Measurements from ENCODE around the gene ZNF525. TPM values are rescaled to one million over a fixed set of nuclear protein-coding genes. Genes with fewer than 3 reads are reported as not detected.
"Not testable (repeated sequence)": the region's sequence is repeated elsewhere in the genome, so short reads cannot be mapped to it uniquely, and the experiment has no call there.

Gene ZNF525
- total RNA-seq, 1 donor from 2014 or later, result 6.4 TPM

DNA sequence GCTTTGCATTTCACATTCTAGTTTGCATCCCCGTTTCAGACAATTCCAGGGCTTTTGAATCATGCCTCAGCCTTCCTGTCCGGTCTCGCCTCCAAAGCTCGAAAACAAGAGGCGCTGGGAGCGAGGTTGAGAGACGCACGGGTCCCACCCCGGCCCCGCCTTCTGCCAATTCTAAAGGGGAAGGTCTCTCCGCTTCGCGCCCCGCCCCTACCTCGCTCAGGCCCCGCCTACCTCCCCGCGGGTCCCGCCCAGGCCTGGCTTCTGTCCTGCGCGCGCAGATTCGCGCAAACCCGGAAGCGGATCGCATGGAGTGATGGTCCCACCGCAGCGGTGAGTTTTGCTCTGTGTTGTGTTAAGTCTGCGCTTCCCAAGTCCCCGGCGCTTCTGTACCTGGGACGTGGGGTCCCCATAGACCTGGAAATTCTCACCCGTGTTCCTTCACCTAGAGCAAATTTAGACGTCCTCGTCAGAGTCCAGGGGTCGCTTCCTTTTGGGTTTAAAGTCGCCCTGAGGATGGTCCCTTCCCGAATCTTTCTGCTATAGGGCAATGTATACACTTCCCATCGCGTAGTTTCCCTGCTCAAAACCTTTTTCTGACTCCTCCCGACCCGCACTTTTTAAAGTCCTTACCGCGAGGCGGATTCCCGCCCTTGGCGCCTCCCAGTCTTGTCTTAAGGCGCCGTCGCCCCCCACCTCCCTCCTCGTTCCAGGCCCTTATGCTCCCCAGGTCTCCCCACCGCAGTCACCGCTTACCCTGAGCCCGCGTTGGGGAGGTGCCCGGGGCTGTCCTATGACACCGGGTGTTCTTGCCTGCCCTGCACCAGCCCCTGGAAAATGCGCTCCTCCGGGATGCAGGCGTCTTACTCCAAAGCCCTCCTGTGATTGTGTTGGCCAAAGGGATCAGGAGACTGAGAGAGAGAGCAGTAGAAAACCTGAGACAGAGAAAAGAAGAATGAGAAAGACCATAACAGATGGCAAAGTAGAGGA is 31.7 kb upstream of the ZNF525 start, which contains the start of gene ZNF845:
Gene ZNF845, plus strand, starts transcription at position 287 of the 987 bp plus-strand sequence. CDS start 7,559 bp downstream, outside the sequence.
- peak in 1 of 2 donors; percentile 94 for DNase-seq (ENCODE audit: extremely low spot score in 2 of 2)
- Histone ChIP-seq H3K27me3 (no peaks in the 10 kb centered on the region), H3K4me1 (peaks cover 7% of the 10 kb centered on the region), H3K27ac (peak within 1 kb of the TSS; percentile 61), H3K4me3 (peak within 1 kb of the TSS; percentile 56 to 84), H3K9me3 (no peaks in the 10 kb centered on the region), H3K36me3 (peaks cover 0 to 14% of the 10 kb centered on the region in 2 donors)
- intact Hi-C loops (cut with DNase I), result no loop called here
- TF ChIP-seq POLR2AphosphoS5 (IDR thresholded peaks at IDR 0.05; ENCODE audit: insufficient read depth in 1 of 2, low read depth in 1 of 2), result peak; percentile 75 to 80
- peak in 1 of 2 donors; percentile 21 for TF ChIP-seq POLR2A (IDR thresholded peaks at IDR 0.05)
- TF ChIP-seq, protein P1, sequence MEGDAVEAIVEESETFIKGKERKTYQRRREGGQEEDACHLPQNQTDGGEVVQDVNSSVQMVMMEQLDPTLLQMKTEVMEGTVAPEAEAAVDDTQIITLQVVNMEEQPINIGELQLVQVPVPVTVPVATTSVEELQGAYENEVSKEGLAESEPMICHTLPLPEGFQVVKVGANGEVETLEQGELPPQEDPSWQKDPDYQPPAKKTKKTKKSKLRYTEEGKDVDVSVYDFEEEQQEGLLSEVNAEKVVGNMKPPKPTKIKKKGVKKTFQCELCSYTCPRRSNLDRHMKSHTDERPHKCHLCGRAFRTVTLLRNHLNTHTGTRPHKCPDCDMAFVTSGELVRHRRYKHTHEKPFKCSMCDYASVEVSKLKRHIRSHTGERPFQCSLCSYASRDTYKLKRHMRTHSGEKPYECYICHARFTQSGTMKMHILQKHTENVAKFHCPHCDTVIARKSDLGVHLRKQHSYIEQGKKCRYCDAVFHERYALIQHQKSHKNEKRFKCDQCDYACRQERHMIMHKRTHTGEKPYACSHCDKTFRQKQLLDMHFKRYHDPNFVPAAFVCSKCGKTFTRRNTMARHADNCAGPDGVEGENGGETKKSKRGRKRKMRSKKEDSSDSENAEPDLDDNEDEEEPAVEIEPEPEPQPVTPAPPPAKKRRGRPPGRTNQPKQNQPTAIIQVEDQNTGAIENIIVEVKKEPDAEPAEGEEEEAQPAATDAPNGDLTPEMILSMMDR (IDR thresholded peaks at IDR 0.05), result no peak

DNA sequence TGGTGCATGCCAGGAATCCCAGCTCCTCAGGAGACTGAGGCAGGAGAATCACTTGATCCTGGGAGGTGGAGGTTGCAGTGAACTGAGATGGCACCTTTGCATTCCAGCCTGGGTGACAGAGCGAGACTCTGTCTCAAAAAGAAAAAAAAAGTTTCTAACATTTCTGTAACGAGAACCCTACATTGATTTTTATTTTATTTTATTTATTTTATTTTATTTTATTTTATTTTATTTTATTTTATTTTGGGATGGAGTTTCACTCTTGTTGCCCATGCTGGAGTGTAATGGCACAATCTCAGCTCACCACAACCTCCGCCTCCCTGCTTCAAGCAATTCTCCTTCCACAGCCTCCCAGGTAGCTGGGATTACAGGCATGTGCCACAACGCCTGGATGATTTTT is 21.1 kb upstream of the ZNF525 start:
- peaks cover 15% of the 10 kb centered on the region for H3K9me3 ChIP-seq
- H3K4me3 ChIP-seq; H3K4me1 ChIP-seq; intact Hi-C loops (cut with DNase I); H3K27ac ChIP-seq; H3K27me3 ChIP-seq; DNase-seq (ENCODE audit: extremely low spot score in 2 of 2): not testable (repeated sequence)
- peaks cover 5 to 87% of the 10 kb centered on the region in 2 donors for H3K36me3 ChIP-seq

DNA sequence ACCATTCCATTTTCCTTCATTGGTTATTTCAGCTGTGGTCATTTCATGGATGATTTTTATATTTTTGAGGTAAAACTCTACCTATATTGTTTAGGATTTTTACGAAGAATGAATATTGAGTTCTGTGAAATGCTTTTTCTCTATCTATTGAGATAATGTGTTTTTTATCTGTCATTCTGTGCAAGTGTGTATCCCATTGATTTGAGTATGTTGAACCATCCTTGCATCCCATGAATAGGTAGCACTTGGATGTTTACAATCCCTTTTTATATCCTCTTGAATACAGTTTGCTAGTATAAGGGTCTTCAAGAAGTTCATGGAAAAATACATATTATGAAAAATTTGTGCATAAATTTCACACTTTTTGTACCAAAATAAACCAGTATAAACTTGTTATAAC is 9.8 kb upstream of the ZNF525 start:
- Histone ChIP-seq H3K9me3 (peaks cover 64% of the 10 kb centered on the region), H3K27ac (no peak overlapping the region), H3K27me3 (no peaks in the 10 kb centered on the region), H3K4me3 (no peak overlapping the region), H3K36me3 (peaks cover 8 to 24% of the 10 kb centered on the region in 2 donors), H3K4me1 (no peaks in the 10 kb centered on the region)
- DNase-seq (ENCODE audit: extremely low spot score in 2 of 2), result no peak
- TF ChIP-seq POLR2AphosphoS5 (IDR thresholded peaks at IDR 0.05; ENCODE audit: insufficient read depth in 1 of 2, low read depth in 1 of 2) (no peak), POLR2A (IDR thresholded peaks at IDR 0.05) (no peak)
- TF ChIP-seq, protein P1 (IDR thresholded peaks at IDR 0.05), result no peak
- intact Hi-C loops (cut with DNase I), result loop anchor here (10.0 kb wide), 1 partner anchor 161 kb away; the partner anchor contains the start of gene ZNF665

DNA sequence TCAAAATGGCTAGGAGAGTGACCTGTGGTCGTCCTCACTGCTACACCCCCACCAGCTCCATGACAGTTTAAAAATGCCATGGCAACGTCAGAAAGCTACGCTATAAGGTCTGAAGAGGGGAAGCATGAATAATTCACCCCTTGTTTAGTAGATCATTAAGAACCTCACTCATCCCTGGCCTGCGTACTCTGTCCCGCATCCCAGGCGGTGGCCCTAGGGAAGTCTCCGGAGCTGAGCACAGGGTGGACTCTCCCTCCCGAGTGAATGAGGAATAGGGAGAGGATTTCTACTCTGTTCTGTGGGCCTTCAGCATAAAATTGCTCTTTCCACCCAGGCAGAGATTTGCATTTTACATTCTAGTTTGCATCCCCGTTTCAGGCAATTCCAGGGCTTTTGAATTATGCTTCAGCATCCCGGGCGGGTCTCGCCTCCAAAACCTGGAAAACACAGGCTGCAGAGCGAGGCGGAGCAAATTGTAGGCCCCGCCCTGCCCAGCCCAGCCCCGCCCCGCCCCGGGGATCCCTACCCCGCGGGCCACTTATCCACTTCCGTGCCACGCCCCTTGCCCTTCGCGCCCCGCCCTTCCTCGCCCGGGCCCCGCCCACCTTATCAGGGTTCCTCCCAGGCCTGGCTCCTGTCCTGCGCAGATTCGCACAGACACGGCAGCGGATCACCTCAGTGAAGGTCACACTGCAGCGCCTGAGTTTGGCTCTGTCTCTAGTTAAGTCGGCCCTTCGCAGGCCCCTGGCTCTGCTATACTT is 7.5 kb upstream of the ZNF525 start:
- no peak for TF ChIP-seq POLR2AphosphoS5 (IDR thresholded peaks at IDR 0.05; ENCODE audit: insufficient read depth in 1 of 2, low read depth in 1 of 2)
- TF ChIP-seq, protein P1 (IDR thresholded peaks at IDR 0.05), result no peak
- no peak for TF ChIP-seq POLR2A (IDR thresholded peaks at IDR 0.05)
- H3K9me3 ChIP-seq, result peaks cover 44% of the 10 kb centered on the region

DNA sequence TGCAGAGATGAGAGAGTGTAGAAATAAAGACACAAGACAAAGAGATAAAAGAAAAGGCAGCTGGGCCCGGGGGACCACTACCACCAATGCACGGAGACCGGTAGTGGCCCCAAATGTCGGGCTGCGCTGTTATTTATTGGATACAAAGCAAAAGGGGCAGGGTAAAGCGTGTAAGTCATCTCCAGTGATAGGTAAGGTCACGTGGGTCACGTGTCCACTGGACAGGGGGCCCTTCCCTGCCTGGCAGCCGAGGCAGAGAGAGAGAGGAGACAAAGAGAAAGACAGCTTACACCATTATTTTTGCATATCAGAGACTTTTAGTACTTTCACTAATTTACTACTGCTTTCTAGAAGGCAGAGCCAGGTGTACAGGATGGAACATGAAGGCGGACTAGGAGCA is 5.4 kb upstream of the ZNF525 start:
- H3K27me3 ChIP-seq; H3K27ac ChIP-seq; intact Hi-C loops (cut with DNase I): not testable (repeated sequence)

More for the DNA sequence above, 7.5 kb upstream of the ZNF525 start:
- intact Hi-C loops (cut with DNase I), result loop anchor here (10.0 kb wide), 1 partner anchor 163 kb away; the partner anchor contains the start of gene ZNF665
- DNase-seq (ENCODE audit: extremely low spot score in 2 of 2), result no peak
- Histone ChIP-seq H3K36me3 (peaks cover 0 to 2% of the 10 kb centered on the region in 2 donors), H3K27ac (no peak overlapping the region), H3K4me3 (no peak overlapping the region), H3K4me1 (no peaks in the 10 kb centered on the region), H3K27me3 (no peaks in the 10 kb centered on the region)

More for the DNA sequence above, 5.4 kb upstream of the ZNF525 start:
- not testable (repeated sequence) for H3K36me3 ChIP-seq; DNase-seq (ENCODE audit: extremely low spot score in 2 of 2); H3K4me1 ChIP-seq; H3K4me3 ChIP-seq
- H3K9me3 ChIP-seq, result peaks cover 24% of the 10 kb centered on the region
